Sciatic nerve (tissue), 2 donors: ENCODE results near the gene TENM3. TPM values are rescaled to one million over a fixed set of nuclear protein-coding genes. Genes with fewer than 3 reads are reported as not detected.

ENCODE experiments used
- ATAC-seq: fragments of 200-7000 bp; cut with Tn5 transposase; one replicate; pipeline ENCODE4 v1.9.1; 2020; ENCODE audit warnings: mild to moderate bottlenecking, moderate library complexity
- DNase-seq: peaks from one replicate; pipeline ENCODE4 v3.0.0-alpha.2; 2020; ENCODE audit warnings: low spot score
- intact Hi-C: fragments of 100-400 bp; cut with DNase I; formaldehyde crosslinking; loops from one replicate; pipeline ENCODE4 v1.14.2; 2022
- total RNA-seq: library from RNA; stranded (reverse); fragmentation: NEBNext Ultra II Directional; extraction: Animal tissue kit (Norgen Biotek cat#: 25700); gene quantifications from one replicate; pipeline ENCODE4 v1.2.1, GENCODE V29; 2021
- donor health status: DM: no; HTN: no; CAD: no.
- donor health status: DM: no; HTN: no; CAD: no.

TENM3 gene
- total RNA-seq, 1 donor from 2014 or later: 38.2 TPM

DNA sequence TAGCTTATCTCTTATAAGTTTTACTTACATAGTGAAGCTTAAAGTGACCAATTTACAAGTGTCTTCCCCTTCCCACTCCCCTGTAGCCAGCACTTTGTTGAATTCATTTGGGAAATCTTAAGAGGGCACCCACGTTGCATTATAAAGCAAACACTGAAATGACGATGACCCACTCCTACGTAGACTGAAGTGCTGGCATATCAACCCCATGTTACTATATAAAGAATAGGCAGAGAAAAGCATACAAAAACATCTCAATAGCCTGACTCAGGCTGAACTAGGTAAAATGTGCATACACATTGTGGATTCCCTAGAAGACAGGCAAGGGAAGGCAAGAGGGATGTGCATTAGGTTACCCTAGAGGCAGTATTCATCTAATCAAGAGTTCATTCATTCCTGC is 313.4 kb downstream of the TENM3 start:
- no peak for ATAC-seq
- DNase-seq: no peak
- intact Hi-C loops: no loop called here

DNA sequence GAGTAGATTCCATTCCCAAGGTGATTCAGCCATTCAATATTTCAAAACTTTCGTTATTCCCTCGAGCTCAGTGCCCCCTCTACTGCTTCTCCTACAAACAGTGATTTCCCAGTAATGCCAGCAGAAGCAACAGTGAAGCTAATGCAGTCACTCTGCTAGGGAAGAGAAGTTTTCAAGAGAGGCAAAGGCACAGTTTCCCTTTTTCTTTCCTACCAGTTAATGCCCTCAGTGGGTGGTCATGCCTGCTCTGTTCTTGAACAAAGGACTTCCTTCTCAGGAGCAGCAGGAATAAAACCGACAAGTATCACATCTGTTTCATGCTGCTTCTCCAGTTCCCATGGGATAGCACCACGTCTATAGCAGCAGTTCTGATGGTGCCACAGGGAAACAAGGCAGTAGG is 317.2 kb downstream of the TENM3 start:
- DNase-seq (no peak), ATAC-seq (no peak)

DNA sequence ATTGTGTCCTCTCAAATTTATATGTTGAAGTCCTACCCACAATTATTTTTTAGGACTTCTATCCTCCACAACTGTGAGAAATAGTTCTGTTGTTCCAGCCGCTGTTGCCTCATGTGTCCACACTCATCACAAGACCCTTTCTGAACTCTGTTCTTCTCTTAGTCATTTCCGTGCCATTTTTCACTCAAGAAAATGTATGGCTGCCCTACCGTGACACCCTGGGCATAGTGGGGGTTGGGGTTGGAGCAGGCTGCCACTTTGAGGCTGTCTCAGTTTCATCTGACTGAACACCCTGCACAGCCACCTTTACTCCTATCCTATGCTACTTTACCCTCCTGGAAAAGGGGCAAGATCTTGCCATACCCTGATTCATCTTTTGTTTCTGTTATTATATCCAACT is 319.1 kb downstream of the TENM3 start:
- ATAC-seq (no peak), DNase-seq (no peak)
- intact Hi-C loops: no loop called here

More for the DNA sequence above, 317.2 kb downstream of the TENM3 start:
- intact Hi-C loops: no loop called here

DNA sequence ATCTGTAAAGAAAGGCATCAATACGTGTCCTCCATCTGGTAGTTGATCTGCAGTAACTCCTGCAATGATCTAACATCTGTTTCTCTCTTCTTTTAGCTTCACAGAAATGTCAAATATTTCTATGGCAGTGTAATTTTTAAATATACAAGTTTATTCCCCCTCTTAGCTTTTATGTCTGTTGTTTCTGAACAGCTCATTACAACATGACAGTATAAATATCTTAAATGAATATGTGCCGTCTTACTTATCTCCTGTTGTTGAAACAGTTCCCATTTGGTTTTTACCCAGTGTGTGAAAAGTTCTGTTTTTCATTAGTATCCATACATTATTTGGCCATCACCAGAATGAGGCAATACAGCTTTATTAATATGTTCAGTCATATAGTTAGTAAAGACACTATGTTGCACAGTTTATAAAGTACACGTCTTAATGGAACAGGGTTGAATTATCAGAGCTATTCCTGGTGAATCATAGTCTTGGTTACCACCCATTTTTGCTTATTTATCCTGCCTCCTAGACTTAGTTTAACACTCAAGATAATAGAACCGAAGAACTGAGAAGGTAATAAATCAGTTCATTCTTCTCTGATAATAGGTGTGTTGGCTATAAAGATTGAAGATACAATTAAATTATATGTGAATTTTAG is 321.6 kb downstream of the TENM3 start:
- intact Hi-C loops: no loop called here
- ATAC-seq: no peak
- no peak for DNase-seq

DNA sequence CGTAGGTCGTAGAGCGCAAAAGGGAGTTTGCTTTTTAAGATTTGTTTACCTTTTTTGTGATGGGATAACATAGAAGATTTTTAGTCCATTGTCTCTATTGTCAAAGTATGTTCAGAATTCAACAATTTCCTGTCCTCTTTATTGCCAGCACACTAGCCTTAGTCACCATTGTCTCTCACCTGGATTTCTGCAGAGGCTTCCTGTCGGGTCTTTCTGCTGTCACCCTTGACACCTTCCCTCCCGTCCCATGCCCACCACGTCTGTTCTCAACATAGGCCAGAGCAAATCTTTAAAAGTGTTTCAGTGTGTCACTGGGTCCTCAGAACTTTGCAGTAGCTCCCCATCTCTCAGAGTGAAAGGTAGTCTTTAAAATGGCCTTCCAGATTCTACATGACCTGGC is 323.9 kb downstream of the TENM3 start:
- ATAC-seq (no peak), DNase-seq (no peak)
- intact Hi-C loops: no loop called here

DNA sequence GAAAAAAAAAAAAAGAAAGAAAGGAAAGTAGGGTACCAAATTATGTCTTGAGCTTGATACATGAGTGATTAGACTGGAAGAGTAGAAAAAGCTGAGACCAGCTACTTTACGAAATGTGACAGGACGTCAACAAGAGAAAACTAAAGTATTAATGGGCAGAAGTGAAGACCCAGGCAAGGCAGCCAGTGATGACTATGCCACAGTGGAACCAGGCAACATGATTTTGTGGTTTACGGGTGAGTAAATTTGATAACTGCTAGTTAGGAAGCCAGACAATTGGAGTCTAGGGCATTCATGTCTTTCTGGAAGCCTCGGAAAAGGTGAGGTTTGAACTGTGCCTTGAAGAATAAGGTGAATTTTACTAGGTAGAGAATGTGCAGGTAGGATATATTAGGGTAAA is 326.4 kb downstream of the TENM3 start:
- ATAC-seq: no peak
- DNase-seq: no peak
- intact Hi-C loops: no loop called here

DNA sequence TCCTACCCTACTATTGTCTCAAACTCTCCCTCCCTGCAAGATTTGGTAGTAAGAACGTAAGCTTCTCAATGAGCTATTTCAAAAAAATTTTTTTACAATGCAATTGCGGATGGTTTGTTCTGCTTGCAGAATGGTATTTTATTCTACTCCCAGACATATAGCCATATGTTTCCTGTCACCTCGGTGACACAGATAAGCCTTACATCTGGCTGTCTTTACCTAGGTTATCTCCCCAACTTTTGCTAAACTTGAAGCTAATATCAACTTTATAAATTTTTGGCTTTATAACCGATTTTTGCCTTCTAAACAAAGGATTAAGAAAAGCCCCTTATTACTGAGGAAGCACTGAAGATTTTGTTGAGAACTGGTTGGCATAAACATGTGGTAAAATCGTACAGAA is 331.5 kb downstream of the TENM3 start:
- ATAC-seq (no peak), DNase-seq (no peak)
- intact Hi-C loops: no loop called here

DNA sequence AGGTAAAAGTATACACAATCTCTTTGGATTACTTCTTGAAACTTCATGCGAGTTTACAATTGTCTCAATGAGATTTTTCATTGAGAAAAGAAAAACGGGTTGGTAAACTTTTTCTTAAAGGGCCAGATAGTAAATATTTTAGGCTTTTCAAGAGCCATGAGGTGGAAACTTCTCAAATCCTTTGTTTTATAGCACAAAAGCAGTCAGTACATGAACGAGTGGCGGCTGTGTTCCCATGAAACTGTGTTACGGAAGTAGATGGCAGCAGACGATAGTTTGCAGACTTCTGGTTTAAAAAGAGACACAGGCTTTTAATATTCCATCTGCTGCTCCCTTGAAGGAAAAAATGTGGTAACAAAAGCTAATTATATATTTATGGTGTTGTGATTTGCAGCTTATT is 332.0 kb downstream of the TENM3 start:
- ATAC-seq (no peak), DNase-seq (no peak)
- intact Hi-C loops: no loop called here

DNA sequence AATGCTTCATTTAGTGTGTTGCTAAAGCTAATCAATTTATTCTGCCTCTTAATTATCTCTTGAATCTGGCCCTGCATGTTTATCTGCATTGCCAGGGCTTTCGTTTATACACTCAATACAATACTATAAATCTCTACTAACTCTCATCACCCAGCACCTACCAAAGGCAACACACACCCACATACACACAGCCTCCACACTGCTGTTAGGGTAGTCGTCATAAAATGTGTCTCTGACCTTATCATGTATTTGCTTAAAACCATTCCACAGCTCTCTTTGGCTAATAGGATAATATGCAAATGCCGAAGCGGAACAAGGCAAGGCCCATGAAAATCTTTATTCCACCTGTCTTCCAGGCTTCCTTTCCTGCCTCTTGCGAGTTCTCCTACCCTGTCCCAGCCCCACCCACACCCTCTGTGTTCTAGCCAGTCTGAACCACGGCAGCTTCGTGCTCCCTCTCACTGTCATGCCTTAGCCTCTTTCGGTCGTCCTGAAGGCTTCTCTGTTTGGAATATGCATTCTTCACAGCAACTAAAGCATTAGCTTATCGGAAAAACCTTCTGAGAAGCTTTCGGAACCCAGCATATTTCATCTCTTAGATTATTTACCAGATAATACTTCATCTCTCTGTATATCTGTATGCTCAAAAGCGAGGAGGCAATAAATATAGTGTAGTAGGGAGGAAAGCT is 333.5 kb downstream of the TENM3 start:
- ATAC-seq: no peak
- no peak for DNase-seq
- intact Hi-C loops: no loop called here

DNA sequence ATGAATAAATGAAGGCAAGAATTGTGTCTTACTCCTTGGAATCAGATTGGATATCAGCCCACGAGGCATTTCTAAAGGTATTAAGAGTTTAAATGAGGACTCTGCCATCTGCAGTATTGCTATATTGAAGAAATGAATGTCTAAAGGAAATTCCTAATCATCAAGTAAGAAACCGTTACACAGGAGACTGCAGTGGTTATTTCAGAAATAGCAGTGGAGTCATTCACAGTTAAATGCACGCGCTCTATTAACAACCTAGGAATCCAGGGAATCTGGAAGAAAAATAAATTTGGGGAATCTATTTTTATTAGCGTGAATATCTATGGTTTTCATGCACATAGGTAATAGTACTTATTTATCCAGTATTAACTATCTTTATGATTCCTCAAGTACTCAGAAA is 334.2 kb downstream of the TENM3 start:
- intact Hi-C loops: no loop called here
- no peak for ATAC-seq
- DNase-seq: no peak

DNA sequence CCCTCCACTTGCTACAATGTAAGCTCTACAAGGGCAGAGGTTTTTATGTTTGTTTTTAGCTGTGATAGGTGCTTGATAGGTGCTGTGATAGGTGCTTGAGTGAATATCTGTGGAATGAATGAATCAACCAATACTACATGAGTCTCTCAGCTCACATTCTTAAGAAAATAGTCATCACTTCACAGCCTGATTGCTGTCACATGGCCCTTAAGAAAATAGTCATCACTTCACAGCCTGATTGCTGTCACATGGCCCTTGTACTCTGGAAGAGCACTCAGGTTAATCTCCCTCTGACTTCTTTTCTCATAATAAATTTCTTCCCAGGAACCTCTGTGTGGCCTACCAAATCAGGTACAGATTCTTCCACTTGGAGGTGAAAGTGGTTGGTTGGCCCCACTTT is 335.2 kb downstream of the TENM3 start:
- DNase-seq (no peak), ATAC-seq (no peak)
- intact Hi-C loops: no loop called here

DNA sequence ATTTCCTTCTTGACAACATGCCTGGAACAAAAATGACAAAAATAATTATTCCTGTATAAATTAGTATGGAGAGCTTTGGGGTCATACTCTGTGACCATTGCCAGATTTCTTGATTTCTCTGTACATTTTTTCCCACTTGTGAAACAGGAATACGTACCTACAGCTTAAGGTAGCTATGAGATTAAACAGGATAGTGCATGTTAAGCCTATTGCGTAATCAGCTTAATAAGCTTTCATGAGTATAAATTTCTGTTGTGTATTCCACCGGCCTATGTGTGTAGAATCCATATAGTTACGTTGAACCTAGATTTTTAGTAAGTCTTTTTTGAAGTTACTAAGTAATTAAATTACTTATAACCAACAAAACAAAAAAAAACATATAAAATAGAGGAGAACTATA is 339.0 kb downstream of the TENM3 start:
- DNase-seq (no peak), ATAC-seq (no peak)
- intact Hi-C loops: no loop called here

DNA sequence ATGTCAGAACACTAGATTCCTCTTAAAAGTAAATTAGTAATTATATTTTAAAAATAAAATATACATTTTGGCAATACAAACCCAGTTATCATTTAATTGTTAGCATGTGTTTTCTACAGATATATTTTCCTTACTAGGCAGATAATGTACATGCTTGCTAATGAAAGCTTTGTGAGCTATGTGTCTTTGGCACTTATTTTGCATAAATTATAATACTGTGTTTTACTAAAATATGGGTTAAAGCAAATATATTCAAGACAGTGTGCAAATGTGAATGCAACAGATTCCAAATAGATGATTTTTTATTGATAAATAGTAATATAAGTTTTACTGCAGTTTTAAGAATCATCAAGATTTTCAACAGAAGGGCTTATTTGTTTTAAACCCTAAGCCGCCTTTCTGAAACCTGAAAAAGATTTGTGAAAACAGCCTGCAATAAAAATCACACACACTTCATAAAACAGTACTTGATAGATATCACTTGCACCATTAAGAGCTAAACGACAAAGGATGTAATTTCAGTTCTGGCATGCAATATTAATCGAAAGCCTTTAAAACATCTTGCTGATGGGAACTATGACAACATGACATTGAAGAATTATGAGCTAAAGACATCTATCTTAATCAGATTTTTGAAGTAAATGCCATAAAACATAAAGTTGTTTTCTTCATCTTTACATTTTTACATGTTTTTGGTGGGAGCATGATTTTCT is 340.7 kb downstream of the TENM3 start:
- no peak for DNase-seq
- ATAC-seq: no peak
- intact Hi-C loops: no loop called here

DNA sequence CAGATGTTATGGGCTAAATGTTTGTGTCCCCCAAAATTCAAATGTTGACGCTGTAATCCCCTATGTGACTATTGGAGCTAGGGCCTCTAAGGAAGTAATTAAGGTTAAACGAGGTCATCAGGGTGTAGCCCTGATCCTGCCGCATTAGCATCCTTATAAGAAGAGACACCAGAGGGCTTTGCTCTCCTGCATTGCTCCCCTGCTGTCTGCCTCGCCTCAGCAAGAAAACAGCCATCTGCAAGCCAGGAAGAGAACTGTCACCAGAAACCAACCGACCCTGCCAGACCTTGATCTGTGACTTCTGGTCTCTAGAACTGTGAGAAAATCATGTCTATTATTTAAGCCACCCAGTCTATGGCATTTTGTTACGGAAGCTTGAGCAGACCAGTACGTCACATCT is 342.1 kb downstream of the TENM3 start:
- DNase-seq (no peak), ATAC-seq (no peak)
- intact Hi-C loops: no loop called here

DNA sequence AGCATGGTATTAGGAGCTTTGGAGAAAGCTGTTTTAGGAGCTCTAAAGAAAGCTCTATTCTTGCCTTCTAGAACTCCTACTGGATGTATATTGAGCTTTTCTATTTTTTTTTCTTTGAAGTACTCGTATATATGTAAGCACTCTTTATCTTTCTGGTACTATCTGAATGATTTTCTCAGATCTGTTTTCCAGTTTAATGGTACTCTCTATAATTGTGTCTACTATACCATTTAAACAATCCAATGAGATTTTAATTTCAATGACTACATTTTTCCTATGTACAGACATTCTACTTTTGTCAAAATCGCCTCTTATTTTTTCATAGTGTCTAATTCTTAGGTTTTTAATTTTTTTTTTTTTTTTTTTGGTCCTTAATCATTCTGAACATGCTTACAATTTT is 345.9 kb downstream of the TENM3 start:
- DNase-seq (no peak), ATAC-seq (no peak)
- intact Hi-C loops: no loop called here

DNA sequence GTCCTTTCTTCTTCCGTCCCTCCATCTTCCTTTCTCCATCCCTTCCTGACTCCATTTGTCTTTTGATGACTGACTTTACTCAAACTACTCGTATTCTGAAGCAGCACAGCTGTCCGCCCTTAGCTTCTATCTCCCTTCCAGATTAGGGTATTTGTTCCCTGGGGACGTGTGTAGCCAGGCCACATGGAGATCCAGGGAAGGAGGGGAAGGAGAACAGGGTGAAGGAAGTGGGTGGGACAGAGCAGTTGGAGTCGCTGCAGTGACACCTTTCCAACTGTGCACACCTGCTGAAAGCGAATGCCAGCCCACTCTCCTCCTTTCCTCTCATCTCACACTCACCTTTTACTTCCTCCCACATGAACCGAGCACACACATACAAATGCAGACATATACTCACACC is 350.2 kb downstream of the TENM3 start:
- DNase-seq (no peak), ATAC-seq (no peak)
- intact Hi-C loops: no loop called here

DNA sequence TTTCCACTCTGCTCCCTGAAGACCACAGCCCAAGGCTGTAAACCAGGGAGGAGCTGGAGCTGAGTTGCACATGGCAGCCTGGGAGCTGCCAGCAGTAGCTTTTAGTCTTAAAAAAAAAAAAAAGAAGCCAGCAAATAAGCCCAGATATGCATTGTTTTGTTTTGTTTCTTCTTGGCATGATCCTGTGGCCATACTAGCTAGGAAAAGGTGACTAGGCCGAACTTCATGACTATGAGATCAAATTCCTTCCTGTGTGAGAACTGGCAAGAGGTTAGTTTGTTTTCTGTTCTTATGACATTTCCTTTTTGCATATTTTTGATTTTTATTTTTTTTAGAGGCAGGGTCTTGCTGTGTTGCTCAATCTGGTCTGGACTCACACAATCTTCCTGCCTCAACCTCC is 350.7 kb downstream of the TENM3 start:
- intact Hi-C loops: no loop called here
- no peak for ATAC-seq
- no peak for DNase-seq

DNA sequence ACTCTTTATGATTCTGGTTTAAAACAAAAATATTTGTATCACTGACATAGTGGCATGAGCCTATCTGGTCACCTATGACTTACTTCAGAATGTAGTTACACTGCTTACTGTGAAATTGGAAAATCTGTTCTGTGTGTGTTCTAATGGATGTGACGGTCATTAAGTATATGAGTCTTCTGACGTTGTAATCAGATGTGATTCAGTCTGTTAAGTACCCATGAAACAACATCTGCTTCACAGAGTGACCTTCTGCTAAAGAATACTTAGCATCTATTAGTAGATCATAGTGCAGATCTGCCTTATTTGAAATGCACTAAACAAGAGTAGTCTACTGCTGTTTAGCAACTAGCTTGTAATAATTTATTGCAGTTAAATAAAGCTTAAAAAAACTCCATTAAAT is 356.9 kb downstream of the TENM3 start:
- intact Hi-C loops: no loop called here

DNA sequence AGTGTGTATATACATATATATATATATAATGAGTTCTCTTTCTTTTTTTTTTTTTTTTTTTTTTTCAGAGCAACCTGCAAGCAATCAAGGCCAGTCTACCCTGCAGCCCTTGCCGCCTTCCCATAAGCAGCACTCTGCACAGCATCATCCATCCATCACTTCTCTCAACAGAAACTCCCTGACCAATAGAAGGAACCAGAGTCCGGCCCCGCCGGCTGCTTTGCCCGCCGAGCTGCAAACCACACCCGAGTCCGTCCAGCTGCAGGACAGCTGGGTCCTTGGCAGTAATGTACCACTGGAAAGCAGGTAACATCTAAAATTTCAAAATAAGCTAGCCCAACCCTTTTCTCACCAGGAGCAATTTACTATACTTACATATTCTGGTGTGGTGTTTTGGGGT is 357.7 kb downstream of the TENM3 start:
- DNase-seq (no peak), ATAC-seq (peak; percentile 17)
- intact Hi-C loops: no loop called here

More for the DNA sequence above, 356.9 kb downstream of the TENM3 start:
- ATAC-seq: no peak
- DNase-seq: no peak

DNA sequence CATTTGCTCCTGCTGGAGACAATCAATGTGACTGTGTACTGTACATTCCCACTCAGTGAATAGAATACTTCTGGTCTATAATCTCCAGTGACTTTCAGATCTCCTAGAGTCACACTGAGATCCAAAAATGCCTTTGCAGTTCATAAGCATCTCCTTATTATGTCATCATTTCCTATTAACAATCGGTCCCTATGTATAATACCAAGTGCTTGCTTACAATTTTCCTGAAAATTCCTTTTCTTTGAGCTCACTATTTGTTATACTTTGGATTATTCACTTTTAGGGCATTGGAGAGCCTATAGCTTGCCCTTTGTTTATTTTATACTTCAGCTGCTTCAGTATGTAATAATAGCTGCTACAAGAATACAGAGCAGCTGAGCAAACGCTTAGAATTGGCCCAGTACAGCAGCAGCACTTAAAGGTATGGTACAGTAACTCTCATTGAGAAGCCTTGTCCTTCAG is 361.0 kb downstream of the TENM3 start:
- intact Hi-C loops: no loop called here
- DNase-seq (no peak), ATAC-seq (no peak)
